GM19240 (cell line): Measurements from ENCODE around the gene ITGAX.
A peak's percentile ranks its signal among the peaks of the same experiment; 100 is the strongest.

Experiments
- DNase-seq: peaks from one replicate; pipeline ENCODE4 v3.0.0; 2011; ENCODE audit warnings: low spot score; ENCODE audit not compliant: insufficient read length

ITGAX gene

GRCh38 chr16:31371619-31372484, 16.9 kb downstream of the ITGAX start:
- DNase-seq, result no peak

GRCh38 chr16:31373235-31373634, 18.3 kb downstream of the ITGAX start:
- no peak for DNase-seq

DNA sequence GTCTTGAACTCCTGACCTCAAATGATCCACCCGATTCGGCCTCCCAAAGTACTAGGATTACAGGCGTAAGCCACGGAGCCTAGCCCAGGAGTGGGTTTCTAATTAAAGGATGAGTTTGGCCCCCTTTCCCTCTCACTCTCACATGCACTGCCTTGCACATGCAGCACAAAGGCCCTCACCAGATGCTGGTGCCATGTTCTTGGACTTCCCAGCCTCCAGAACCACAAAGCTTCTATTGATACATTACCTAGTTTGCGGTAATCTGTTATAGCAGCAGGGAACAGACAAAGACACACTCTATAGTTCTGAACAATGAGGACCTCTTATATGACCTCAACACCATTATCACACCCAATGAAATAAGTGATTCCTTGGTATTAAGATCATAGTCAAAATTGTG, 20.3 kb downstream of the ITGAX start:
- no peak for DNase-seq

DNA sequence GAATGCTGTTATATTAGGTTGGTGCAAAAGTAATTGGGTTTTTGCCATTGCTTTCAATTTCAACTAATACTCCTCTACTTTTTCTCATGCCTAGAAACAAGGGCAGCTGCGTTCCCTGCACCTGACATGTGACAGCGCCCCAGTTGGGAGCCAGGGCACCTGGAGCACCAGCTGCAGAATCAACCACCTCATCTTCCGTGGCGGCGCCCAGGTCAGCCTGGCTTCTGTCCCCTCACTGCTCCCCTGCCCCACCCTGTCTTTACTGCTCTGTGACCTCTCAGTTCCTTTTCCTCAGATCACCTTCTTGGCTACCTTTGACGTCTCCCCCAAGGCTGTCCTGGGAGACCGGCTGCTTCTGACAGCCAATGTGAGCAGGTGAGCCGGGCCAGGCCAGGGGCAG, 21.7 kb downstream of the ITGAX start:
- DNase-seq, result no peak

GRCh38 chr16:31377210-31377903, 22.4 kb downstream of the ITGAX start:
- DNase-seq, result no peak

GRCh38 chr16:31380201-31380600, 25.2 kb downstream of the ITGAX start:
- no peak for DNase-seq

DNA sequence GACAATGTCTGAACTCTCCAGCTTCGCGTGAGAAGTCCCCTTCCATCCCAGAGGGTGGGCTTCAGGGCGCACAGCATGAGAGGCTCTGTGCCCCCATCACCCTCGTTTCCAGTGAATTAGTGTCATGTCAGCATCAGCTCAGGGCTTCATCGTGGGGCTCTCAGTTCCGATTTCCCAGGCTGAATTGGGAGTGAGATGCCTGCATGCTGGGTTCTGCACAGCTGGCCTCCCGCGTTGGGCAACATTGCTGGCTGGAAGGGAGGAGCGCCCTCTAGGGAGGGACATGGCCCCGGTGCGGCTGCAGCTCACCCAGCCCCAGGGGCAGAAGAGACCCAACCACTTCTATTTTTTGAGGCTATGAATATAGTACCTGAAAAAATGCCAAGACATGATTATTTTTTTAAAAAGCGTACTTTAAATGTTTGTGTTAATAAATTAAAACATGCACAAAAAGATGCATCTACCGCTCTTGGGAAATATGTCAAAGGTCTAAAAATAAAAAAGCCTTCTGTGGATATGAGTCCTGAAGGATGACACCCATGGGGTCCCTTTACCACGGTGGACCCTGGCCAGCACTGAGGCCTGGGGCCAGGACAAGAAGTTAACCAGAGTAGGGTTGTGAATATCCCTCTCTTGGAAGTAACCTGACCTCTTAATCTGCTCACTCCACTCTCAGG, 27.6 kb downstream of the ITGAX start:
- DNase-seq, result peak; percentile 62

- no peak for DNase-seq
These were observed 30.7 kb downstream of the ITGAX start for GRCh38 chr16:31385680-31386079.

GRCh38 chr16:31386157-31386984, 31.4 kb downstream of the ITGAX start:
- no peak for DNase-seq

DNA sequence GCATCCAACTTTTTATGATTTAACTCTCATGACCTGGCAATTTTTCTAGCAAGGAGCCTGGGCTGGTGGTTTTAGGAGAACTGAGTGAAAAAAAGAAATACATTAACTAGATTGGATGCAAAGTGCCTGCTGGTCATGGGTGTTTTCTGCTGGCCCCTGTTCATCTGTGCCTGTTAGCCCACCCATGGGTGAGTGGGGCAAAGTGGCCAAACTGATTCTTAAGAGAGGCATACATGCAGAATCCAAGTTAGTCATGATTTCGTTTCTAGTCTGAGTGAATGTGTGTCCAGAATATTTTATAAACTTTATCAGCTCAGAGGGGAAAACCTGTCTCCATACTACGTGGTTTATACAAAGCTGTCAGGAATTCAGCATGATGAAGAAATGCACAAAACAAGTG, 33.6 kb downstream of the ITGAX start:
- DNase-seq, result no peak

DNA sequence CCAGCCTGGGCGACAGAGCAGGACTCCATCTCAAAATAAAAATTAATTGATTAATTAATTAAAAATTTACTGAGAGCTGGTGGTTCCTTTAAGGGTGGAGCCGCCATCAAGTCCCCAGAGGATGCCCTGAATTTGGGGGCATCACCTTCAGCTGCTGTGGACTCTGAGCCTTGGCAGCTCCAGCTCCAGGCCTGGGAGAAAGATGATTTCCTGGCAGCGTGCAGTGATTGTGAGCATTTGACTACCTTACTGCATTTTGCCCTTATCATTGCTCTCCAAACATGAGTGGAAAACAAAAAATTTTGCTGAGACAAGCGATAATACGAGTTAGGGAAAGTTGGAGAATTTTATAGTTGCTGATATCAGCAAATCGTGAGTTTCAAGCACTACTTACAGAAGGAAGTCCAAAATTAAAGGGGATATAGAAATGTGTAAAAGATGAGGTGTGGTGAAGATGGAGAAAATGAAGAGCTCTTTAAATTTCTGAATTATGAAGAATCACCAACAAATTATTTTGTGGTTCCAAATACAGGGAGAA, 35.6 kb downstream of the ITGAX start:
- no peak for DNase-seq

DNA sequence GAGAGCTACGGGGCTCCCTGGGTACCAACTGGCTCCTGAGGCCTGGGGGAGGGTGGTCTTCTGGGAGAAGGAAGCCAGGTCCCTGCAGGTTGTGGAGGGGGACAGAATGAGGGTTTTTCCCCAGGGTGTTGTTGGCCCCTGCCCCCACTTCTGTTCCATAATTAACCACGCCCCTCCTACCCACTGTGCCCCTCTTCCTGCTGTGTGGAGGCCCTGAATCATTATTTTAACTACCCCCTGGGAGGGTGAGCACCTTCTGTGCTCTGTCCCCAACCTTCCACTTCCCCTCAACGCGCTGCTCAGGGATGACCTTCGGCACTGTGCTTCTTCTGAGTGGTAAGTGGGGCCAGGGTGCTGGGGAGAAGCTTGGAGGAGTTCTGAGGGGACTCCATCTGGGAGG, 38.1 kb downstream of the ITGAX start, which contains the start of gene ITGAD:
ITGAD (plus strand) TSS at position 280 of the 400 bp plus-strand sequence; CDS start at position 306, 26 bp downstream.
- DNase-seq, result no peak

DNA sequence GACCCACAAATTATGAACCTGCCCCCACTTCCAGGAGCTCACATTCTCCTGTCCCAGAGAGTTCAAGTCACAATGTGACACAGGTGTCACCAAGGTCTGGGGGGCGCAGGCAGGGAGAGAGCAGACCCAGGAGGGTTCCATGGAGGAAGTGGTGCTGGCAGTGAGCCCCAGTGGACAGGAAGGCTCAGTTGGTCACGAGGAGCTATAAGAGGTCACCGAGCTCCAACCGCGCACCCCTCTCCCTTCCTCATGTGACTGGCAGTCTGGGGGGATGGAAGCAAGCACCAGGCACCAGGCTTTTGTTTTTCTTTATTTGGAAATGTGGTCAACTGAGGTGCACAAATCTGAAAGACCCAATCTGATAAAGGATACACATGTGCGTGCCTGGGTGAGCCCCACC, 40.7 kb downstream of the ITGAX start:
- no peak for DNase-seq

DNA sequence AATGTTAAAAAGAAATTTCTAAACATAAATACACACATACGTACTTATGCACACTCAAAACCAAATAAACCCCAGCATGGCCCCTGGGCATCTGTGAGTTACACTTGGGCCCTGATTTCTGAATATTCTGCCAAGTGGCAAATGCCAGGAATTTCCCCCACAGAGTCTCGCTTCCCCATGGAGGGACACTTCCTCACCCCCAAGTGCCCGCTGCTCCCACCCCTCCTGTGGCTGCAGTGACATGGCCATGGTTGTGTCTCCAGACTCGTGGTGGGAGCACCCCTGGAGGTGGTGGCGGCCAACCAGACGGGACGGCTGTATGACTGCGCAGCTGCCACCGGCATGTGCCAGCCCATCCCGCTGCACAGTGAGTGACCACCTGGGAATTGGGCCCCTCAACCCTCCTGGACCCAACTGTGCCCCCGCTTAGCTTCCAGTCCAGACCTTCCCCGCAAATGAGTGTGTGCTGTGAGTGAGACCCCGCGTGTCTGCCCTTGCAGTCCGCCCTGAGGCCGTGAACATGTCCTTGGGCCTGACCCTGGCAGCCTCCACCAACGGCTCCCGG, 42.2 kb downstream of the ITGAX start:
- DNase-seq, result no peak

GRCh38 chr16:31397701-31398100, 42.7 kb downstream of the ITGAX start:
- no peak for DNase-seq

- DNase-seq, result no peak
These were observed 45.2 kb downstream of the ITGAX start for GRCh38 chr16:31400191-31400590.

GRCh38 chr16:31401436-31401835, 46.5 kb downstream of the ITGAX start:
- DNase-seq, result no peak

DNA sequence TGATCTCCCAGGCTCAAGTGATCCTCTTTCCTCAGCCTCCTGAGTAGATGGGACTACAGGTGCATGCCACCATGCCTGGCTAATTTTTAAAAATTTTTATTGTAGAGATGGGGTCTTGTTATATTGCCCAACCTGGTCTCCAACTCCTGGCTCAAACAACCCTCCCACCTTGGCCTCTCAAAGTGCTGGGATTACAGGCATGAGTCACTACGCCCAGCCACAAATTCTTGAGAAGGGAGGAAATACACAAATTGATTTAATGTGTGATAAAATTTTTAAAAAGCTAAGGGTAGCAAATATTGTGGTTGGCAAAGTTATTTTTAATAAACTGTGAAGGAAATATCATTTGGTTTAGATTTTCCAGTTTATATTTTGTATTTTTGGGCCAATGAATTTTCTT, 47.7 kb downstream of the ITGAX start:
- DNase-seq, result no peak

DNA sequence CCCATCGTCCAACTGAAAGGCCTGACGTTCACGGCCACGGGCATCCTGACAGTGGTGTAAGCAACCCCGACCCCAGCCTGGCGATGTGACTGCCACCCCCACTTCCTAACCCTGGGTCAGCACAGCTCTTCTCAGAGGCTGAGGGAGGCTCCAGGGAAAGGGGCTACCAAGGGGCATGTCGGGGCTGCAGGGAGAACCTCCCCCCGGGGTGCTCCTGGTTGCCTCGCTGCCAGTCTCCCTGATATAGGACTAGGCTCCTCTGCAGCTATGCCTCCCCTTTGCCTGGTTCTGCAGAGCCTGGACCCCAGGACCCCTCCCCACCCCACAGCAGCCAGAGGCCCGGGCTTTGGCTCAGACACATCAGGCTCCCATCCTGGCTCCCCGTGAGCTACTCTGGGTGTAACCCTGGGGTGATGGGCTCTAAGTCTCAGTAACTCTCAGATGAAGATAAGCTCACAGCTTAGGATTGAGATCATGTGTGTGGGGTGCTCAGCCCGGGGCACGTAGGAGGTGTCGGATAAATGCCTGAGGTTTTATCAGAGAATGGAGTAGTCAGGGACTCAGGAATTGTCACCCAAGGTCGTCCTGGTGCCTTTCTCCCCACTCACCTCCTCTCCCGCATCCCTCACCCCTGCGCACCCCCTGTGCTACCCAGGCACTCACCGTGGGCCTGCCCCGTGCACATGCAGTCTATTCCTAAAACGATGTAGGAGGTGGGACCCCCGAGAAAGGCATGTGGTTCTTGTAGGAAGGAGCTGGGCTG, 48.8 kb downstream of the ITGAX start:
- DNase-seq, result no peak
